ENCODE data around the gene CCN2.

GRCh38 chr6:131923356-131923755 lies 27.8 kb downstream of the CCN2 start:
- TF ChIP-seq CTCF (conservative IDR thresholded peaks at IDR 0.05 in 1 of 2, IDR thresholded peaks at IDR 0.05 in 1 of 2; ENCODE audit: low read depth in 1 of 2, low read length in 2 of 2), result peak; percentile 44 to 72
- no peak for TF ChIP-seq EZH2 (IDR thresholded peaks at IDR 0.05; ENCODE audit: low read length, missing control alignments)

Measured in fibroblast of lung (primary cell).